Choroid plexus epithelial cell (primary cell): ENCODE measurements around the gene CSNK2A1.
A peak's percentile ranks its signal among the peaks of the same experiment; 100 is the strongest.

Source experiments
- DNase-seq: peaks from one replicate; pipeline ENCODE4 v3.0.0-alpha.2; 2010; ENCODE audit warnings: low read depth
- H3K4me3 ChIP-seq: 2 replicates; pipeline ENCODE4 v1.5.1; 2011; ENCODE audit warnings: low read depth, mild to moderate bottlenecking, control low read depth, low read length, moderate library complexity
- TF ChIP-seq, protein P1 (sequence below): conservative IDR thresholded peaks from 2 replicates; pipeline ENCODE4 v1.5.1; 2011; ENCODE audit warnings: low read depth, mild to moderate bottlenecking, control low read depth, inconsistent platforms, low read length, moderate library complexity

CSNK2A1 gene

GRCh38 chr20:533526-533925 lies 10.1 kb downstream of the CSNK2A1 start:
- TF ChIP-seq, protein P1, sequence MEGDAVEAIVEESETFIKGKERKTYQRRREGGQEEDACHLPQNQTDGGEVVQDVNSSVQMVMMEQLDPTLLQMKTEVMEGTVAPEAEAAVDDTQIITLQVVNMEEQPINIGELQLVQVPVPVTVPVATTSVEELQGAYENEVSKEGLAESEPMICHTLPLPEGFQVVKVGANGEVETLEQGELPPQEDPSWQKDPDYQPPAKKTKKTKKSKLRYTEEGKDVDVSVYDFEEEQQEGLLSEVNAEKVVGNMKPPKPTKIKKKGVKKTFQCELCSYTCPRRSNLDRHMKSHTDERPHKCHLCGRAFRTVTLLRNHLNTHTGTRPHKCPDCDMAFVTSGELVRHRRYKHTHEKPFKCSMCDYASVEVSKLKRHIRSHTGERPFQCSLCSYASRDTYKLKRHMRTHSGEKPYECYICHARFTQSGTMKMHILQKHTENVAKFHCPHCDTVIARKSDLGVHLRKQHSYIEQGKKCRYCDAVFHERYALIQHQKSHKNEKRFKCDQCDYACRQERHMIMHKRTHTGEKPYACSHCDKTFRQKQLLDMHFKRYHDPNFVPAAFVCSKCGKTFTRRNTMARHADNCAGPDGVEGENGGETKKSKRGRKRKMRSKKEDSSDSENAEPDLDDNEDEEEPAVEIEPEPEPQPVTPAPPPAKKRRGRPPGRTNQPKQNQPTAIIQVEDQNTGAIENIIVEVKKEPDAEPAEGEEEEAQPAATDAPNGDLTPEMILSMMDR = no peak
- DNase-seq = no peak
- H3K4me3 ChIP-seq = no peak overlapping the region

- TF ChIP-seq, protein P1 = no peak
- DNase-seq = no peak
- H3K4me3 ChIP-seq = no peak overlapping the region
Observed at GRCh38 chr20:532530-532929, 11.1 kb downstream of the CSNK2A1 start.

- TF ChIP-seq, protein P1 = no peak
- H3K4me3 ChIP-seq = no peak overlapping the region
- DNase-seq = no peak
Observed at GRCh38 chr20:531608-532007, 12.0 kb downstream of the CSNK2A1 start.

DNA sequence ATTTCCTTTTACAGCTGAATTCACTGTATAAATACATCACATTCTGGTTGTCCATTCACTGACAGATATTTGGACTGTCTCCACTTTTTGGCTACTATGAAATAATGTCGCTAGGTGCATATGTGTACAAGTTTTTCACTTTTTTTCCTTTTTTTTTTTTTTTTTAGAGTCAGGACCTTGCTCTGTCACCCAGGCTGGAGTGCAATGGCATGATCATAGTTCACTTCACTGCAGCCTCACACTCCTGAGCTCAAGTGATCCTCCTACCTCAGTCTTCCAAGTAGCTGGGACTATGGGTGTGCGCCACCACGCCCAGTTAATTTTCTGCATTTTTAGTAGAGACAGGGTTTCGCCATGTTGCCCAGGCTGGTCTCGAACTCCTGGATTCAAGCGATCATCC lies 13.3 kb downstream of the CSNK2A1 start:
- TF ChIP-seq, protein P1 = no peak
- H3K4me3 ChIP-seq = no peak overlapping the region
- DNase-seq = no peak

GRCh38 chr20:528923-529604 lies 14.5 kb downstream of the CSNK2A1 start:
- no peak overlapping the region for H3K4me3 ChIP-seq
- DNase-seq = peak; percentile 82
- TF ChIP-seq, protein P1 = no peak

DNA sequence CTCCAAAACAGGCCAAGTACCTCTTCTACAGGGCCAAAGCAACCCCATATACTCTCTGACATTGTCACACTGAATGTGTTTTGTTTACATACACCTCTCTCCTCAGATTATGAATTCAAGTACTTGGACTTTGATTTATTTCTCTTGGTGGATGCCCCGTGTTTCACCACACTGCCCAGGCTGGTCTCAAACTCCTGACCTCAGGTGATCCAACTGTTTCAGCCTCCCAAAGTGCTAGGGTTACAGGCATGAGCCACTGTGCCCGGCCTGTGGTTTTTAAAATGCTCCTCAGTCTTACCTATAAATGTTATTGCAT lies 16.1 kb downstream of the CSNK2A1 start:
- TF ChIP-seq, protein P1 = no peak
- no peak overlapping the region for H3K4me3 ChIP-seq
- no peak for DNase-seq

DNA sequence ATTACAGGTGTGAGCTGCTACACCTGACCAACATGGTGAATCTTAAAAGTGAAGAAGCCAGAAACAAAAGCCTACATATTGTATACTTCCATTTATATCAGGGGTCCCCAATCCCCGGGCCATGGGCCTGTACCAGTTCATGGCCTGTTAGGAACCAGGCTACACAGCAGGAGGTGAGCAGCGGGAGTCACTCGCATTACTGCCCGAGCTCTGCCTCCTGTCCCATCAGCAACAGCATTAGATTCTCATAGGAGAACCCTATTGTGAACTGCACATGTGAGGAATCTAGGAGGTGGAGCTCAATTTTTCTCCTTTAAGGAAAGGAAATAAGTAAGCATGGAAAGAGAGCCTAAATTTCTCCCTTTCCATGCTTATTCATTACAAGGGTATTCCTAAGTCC lies 21.7 kb downstream of the CSNK2A1 start:
- DNase-seq = no peak
- no peak overlapping the region for H3K4me3 ChIP-seq
- TF ChIP-seq, protein P1 = no peak
